SK-N-SH treated with all-trans-retinoic acid at 6 μM for 48 hours (cell line): ENCODE results near the gene FGB.

ENCODE experiments used
- PATZ1 ChIP-seq: fragments of 250-450 bp; sonication (Bioruptor Pico); IDR thresholded peaks from 2 replicates; pipeline ENCODE4 v1.8.0; 2020; ENCODE audit warnings: mild to moderate bottlenecking, moderate library complexity, borderline replicate concordance
- ZC3H10 ChIP-seq: fragments of 250-450 bp; sonication (Bioruptor Pico); IDR thresholded peaks from 2 replicates; pipeline ENCODE4 v1.5.1; 2021; ENCODE audit warnings: mild to moderate bottlenecking, moderate library complexity
- ZFP3 ChIP-seq: fragments of 250-450 bp; sonication (Bioruptor Pico); IDR thresholded peaks from 2 replicates; pipeline ENCODE4 v1.5.0; 2020; ENCODE audit warnings: mild to moderate bottlenecking, moderate library complexity
- TF ChIP-seq, protein P1 (sequence below): fragments of 250-450 bp; sonication (Bioruptor Pico); IDR thresholded peaks from 2 replicates; pipeline ENCODE4 v1.5.1; 2020; ENCODE audit warnings: low read depth, mild to moderate bottlenecking, moderate library complexity
- TF ChIP-seq, protein P2 (sequence below): fragments of 250-450 bp; sonication (Bioruptor Pico); IDR thresholded peaks from 2 replicates; pipeline ENCODE4 v1.5.0; 2020; ENCODE audit warnings: mild to moderate bottlenecking, moderate library complexity

DNA sequence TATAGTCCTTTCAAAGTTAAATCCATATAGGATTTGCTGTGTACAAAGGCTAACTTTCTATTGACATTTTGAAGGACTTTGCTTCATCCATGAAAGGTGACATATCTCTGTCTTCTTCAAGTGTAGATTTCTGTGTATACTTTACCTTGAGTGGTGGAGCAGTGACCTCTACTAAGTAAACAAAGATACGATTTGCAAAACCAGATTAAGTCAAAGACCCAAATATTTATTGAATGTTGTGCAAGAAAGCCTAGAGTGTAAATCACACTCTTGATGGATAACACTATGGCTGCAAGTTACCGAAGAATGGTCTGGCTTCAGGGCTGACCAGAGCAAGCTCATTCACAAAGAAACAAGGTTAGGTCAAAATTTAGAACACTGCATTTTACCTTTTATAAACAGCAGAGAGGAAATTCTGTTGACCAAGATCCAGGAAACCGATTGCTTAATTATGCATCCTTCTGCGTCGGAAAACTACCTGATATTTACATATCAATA lies 55.1 kb downstream of the FGB start:
- TF ChIP-seq, protein P1, sequence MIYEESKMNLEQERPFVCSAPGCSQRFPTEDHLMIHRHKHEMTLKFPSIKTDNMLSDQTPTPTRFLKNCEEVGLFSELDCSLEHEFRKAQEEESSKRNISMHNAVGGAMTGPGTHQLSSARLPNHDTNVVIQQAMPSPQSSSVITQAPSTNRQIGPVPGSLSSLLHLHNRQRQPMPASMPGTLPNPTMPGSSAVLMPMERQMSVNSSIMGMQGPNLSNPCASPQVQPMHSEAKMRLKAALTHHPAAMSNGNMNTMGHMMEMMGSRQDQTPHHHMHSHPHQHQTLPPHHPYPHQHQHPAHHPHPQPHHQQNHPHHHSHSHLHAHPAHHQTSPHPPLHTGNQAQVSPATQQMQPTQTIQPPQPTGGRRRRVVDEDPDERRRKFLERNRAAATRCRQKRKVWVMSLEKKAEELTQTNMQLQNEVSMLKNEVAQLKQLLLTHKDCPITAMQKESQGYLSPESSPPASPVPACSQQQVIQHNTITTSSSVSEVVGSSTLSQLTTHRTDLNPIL = no peak
- TF ChIP-seq ZC3H10 (CRISPR knock-in tag) (no peak), ZFP3 (CRISPR knock-in tag) (no peak), PATZ1 (CRISPR knock-in tag) (no peak)
- TF ChIP-seq, protein P2, sequence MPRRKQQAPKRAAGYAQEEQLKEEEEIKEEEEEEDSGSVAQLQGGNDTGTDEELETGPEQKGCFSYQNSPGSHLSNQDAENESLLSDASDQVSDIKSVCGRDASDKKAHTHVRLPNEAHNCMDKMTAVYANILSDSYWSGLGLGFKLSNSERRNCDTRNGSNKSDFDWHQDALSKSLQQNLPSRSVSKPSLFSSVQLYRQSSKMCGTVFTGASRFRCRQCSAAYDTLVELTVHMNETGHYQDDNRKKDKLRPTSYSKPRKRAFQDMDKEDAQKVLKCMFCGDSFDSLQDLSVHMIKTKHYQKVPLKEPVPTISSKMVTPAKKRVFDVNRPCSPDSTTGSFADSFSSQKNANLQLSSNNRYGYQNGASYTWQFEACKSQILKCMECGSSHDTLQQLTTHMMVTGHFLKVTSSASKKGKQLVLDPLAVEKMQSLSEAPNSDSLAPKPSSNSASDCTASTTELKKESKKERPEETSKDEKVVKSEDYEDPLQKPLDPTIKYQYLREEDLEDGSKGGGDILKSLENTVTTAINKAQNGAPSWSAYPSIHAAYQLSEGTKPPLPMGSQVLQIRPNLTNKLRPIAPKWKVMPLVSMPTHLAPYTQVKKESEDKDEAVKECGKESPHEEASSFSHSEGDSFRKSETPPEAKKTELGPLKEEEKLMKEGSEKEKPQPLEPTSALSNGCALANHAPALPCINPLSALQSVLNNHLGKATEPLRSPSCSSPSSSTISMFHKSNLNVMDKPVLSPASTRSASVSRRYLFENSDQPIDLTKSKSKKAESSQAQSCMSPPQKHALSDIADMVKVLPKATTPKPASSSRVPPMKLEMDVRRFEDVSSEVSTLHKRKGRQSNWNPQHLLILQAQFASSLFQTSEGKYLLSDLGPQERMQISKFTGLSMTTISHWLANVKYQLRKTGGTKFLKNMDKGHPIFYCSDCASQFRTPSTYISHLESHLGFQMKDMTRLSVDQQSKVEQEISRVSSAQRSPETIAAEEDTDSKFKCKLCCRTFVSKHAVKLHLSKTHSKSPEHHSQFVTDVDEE (CRISPR knock-in tag) = no peak
